GM06990 (cell line): Measurements from ENCODE around the gene C20orf204.
"Not testable (repeated sequence)": the region's sequence is repeated elsewhere in the genome, so short reads cannot be mapped to it uniquely, and the experiment has no call there.

Experiments used
- DNase-seq: peaks from one replicate; pipeline ENCODE4 v3.0.0-alpha.2; 2011; ENCODE audit not compliant: insufficient read length; ENCODE audit errors: extremely low read depth
- H3K27me3 ChIP-seq: replicated peaks from 2 replicates; pipeline ENCODE4 v1.6.0; 2011; ENCODE audit warnings: low read length; ENCODE audit not compliant: control insufficient read depth, insufficient read depth
- H3K36me3 ChIP-seq: 2 replicates; pipeline ENCODE4 v1.5.1; 2011; ENCODE audit warnings: low read length; ENCODE audit not compliant: control insufficient read depth, insufficient read depth
- H3K4me3 ChIP-seq: replicated peaks from 2 replicates; pipeline ENCODE4 v1.5.1; 2011; ENCODE audit warnings: low read depth, mild to moderate bottlenecking, control low read depth, low read length
- TF ChIP-seq, protein P1 (sequence below): IDR thresholded peaks from 2 replicates; pipeline ENCODE4 v1.5.1; 2011; ENCODE audit warnings: low read length, control low read depth, mild to moderate bottlenecking, inconsistent platforms; ENCODE audit not compliant: insufficient read depth, poor library complexity, severe bottlenecking

C20orf204 gene

DNA sequence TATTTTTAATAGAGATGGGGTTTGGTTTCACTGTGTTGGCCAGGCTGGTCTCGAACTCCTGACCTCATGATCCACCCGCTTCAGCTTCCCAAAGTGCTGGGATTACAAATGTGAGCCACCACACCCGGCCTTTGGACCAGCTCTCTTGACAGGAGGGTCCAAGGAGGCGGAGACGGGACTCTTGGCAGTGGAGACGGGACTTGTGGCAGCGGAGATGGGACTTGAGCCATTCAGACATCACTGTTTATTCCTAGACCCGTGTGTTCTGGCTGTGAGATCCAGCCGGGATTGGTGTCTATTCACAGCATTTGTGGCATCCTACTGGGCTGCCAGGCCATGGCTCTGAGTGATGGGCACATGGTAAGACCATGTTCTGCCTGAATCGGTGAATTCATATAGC, 29.5 kb upstream of the C20orf204 start:
- Histone ChIP-seq H3K4me3 (no peak overlapping the region), H3K27me3 (no peaks in the 10 kb centered on the region), H3K36me3 (peaks cover 52% of the 10 kb centered on the region)
- no peak for DNase-seq
- TF ChIP-seq, protein P1, sequence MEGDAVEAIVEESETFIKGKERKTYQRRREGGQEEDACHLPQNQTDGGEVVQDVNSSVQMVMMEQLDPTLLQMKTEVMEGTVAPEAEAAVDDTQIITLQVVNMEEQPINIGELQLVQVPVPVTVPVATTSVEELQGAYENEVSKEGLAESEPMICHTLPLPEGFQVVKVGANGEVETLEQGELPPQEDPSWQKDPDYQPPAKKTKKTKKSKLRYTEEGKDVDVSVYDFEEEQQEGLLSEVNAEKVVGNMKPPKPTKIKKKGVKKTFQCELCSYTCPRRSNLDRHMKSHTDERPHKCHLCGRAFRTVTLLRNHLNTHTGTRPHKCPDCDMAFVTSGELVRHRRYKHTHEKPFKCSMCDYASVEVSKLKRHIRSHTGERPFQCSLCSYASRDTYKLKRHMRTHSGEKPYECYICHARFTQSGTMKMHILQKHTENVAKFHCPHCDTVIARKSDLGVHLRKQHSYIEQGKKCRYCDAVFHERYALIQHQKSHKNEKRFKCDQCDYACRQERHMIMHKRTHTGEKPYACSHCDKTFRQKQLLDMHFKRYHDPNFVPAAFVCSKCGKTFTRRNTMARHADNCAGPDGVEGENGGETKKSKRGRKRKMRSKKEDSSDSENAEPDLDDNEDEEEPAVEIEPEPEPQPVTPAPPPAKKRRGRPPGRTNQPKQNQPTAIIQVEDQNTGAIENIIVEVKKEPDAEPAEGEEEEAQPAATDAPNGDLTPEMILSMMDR = no peak

- TF ChIP-seq, protein P1 = no peak
- Histone ChIP-seq H3K27me3 (no peaks in the 10 kb centered on the region), H3K36me3 (peaks cover 50% of the 10 kb centered on the region), H3K4me3 (no peak overlapping the region)
- no peak for DNase-seq
These were observed 29.1 kb upstream of the C20orf204 start for GRCh38 chr20:64006902-64007301.

- DNase-seq = no peak
- Histone ChIP-seq H3K27me3 (no peaks in the 10 kb centered on the region), H3K36me3 (peaks cover 41% of the 10 kb centered on the region), H3K4me3 (no peak overlapping the region)
- TF ChIP-seq, protein P1 = no peak
These were observed 26.1 kb upstream of the C20orf204 start for GRCh38 chr20:64009811-64010387.

DNA sequence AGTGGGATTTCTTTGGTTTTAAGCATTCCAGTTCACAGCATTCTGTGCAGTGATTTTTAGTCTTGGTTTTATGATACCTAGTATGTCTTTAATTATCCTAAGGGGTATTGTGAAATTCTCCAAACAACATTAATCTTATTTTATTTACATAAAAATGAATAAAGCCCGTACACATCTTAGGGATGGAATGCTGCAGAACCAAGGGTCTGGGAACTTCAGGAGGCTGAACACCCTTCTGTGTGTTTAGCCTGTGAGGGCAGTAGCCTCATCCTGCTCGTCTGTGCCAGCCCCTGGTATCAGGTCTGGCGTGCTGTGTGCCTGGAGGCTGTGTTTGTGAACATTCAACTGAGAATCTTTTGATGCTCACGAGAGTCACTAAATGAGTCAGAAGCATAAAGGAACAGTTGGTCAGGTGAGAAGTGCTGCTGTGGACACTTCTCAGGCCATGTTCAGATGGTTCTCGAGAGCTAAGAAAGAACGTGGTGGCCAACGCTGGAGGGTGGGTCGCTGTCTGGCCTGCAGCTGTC, 25.2 kb upstream of the C20orf204 start:
- DNase-seq = no peak
- Histone ChIP-seq H3K27me3 (no peaks in the 10 kb centered on the region), H3K36me3 (peaks cover 40% of the 10 kb centered on the region), H3K4me3 (no peak overlapping the region)
- TF ChIP-seq, protein P1 = no peak

DNA sequence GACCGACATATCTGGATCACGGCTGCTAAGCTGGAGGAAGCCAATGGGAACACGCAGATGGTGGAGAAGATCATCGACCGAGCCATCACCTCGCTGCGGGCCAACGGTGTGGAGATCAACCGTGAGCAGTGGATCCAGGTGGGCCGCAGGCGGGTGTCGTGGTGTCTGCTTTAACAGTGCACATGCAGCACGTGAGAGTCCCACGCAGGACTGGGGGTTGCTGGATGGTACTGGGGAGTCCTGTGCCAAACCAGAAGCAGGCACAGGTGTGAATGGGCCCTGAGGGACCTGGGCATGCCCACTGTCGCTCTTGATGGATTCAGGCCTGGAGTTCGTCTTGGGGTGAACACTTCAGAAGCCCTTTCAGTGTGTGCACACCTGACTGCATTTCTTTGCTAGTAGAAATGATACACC, 24.6 kb upstream of the C20orf204 start:
- Histone ChIP-seq H3K27me3 (no peaks in the 10 kb centered on the region), H3K4me3 (no peak overlapping the region), H3K36me3 (peaks cover 38% of the 10 kb centered on the region)
- no peak for DNase-seq
- TF ChIP-seq, protein P1 = no peak

DNA sequence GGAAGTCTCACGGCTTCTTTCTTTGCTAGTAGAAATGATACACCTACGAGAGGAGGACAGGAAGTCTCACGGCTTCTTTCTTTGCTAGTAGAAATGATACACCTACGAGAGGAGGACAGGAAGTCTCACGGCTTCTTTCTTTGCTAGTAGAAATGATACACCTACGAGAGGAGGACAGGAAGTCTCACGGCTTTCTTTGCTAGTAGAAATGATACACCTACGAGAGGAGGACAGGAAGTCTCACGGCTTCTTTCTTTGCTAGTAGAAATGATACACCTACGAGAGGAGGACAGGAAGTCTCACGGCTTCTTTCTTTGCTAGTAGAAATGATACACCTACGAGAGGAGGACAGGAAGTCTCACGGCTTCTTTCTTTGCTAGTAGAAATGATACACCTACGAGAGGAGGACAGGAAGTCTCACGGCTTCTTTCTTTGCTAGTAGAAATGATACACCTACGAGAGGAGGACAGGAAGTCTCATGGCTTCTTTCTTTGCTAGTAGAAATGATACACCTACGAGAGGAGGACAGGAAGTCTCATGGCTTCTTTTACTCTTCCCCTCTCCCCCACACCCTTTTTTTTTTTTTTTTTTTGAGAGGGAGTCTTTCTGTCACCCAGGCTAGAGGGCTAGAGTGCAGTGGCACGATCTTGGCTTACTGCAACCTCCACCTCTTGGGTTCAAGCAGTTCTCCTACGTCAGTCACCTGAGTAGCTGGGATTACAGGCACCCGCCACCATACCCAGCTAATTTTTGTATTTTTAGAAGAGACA, 23.4 kb upstream of the C20orf204 start:
- H3K27me3 ChIP-seq, DNase-seq, H3K4me3 ChIP-seq: not testable (repeated sequence)
- H3K36me3 ChIP-seq = peaks cover 34% of the 10 kb centered on the region
